Activated effector memory CD4-positive, alpha-beta T cell treated with anti-CD3 and anti-CD28 coated beads, Interleukin-2, amount 50 U/mL, for 16 hours (primary cell): ENCODE data around the gene MCRIP2.
"Not testable (repeated sequence)": the region's sequence is repeated elsewhere in the genome, so short reads cannot be mapped to it uniquely, and the experiment has no call there.

Experiments
- DNase-seq: peaks from one replicate; pipeline ENCODE4 v3.0.0-alpha.2; 2020

The MCRIP2 gene

GRCh38 chr16:683396-684070, 41.9 kb downstream of the MCRIP2 start:
- no peak for DNase-seq

GRCh38 chr16:684071-684794, 42.6 kb downstream of the MCRIP2 start, which contains the start of gene JMJD8:
JMJD8 (minus strand) TSS chr16:684334; CDS start chr16:684319, 15 bp downstream.
- DNase-seq: peak; percentile 99

- no peak for DNase-seq
Observed at GRCh38 chr16:684961-685696, 43.5 kb downstream of the MCRIP2 start.

- no peak for DNase-seq
Observed at GRCh38 chr16:685967-686366, 44.3 kb downstream of the MCRIP2 start.

GRCh38 chr16:686459-687260, 45.0 kb downstream of the MCRIP2 start:
- DNase-seq: no peak

GRCh38 chr16:687499-687898, 45.9 kb downstream of the MCRIP2 start:
- DNase-seq: no peak

- no peak for DNase-seq
Observed at GRCh38 chr16:689175-689897, 47.7 kb downstream of the MCRIP2 start.

- DNase-seq: not testable (repeated sequence)
Observed at GRCh38 chr16:691242-691641, 49.6 kb downstream of the MCRIP2 start.

- no peak for DNase-seq
Observed at GRCh38 chr16:692356-693108, 50.9 kb downstream of the MCRIP2 start.

- no peak for DNase-seq
Observed at GRCh38 chr16:693364-693763, 51.7 kb downstream of the MCRIP2 start.

GRCh38 chr16:693766-694165, 52.1 kb downstream of the MCRIP2 start:
- no peak for DNase-seq

GRCh38 chr16:694187-694862, 52.7 kb downstream of the MCRIP2 start:
- no peak for DNase-seq

- DNase-seq: no peak
Observed at GRCh38 chr16:694863-695354, 53.3 kb downstream of the MCRIP2 start.

GRCh38 chr16:695355-696089, 53.9 kb downstream of the MCRIP2 start:
- DNase-seq: peak; percentile 90
